Pancreas (tissue), 10 donors: ENCODE measurements around the gene VSTM2B. TPM values are rescaled to one million over a fixed set of nuclear protein-coding genes. Genes with fewer than 3 reads are reported as not detected.
"Not testable (repeated sequence)": the region's sequence is repeated elsewhere in the genome, so short reads cannot be mapped to it uniquely, and the experiment has no call there.

ENCODE experiments used
- ATAC-seq, 4 donors: fragments of 200-7000 bp; cut with Tn5 transposase; one replicate each; pipeline versions ENCODE4 v1.8.0 to v1.9.1; 2020; ENCODE audit warnings: mild to moderate bottlenecking in 4 of 4, moderate library complexity in 4 of 4
- DNase-seq, 6 donors: peaks; one replicate each; pipeline ENCODE4 v3.0.0-alpha.2; 2020
- FAIRE-seq: peaks from 2 replicates; lab custom pipeline; 2012; peaks lifted over from hg19 to GRCh38; lab: Jason Lieb, UNC
- H3K27ac ChIP-seq, 4 donors: fragments of 200-600 bp; sonication (generic); 1 replicate in 3 of 4; 2 replicates in 1 of 4; pipeline versions ENCODE4 v1.5.0 to v1.8.0; 2020
- H3K27me3 ChIP-seq, 4 donors: fragments of 200-600 bp; one replicate each; pipeline ENCODE4 v1.8.0; 2021
- H3K36me3 ChIP-seq, 3 donors: fragments of 200-600 bp; sonication (generic) in 1 of 3; one replicate each; pipeline versions ENCODE4 v1.5.0 to v1.8.0; 2020 to 2021
- H3K4me1 ChIP-seq, 3 donors: fragments of 200-600 bp; one replicate each; pipeline ENCODE4 v1.8.0; 2021
- H3K4me3 ChIP-seq, 4 donors: fragments of 200-600 bp; sonication (generic) in 2 of 4; one replicate each; pipeline versions ENCODE4 v1.5.0 to v1.8.0; 2020 to 2021
- H3K9me3 ChIP-seq, 4 donors: fragments of 200-600 bp; one replicate each; pipeline ENCODE4 v1.8.0; 2021
- WGBS, 2 donors: extraction: QIAGEN DNeasy Blood & Tissue Kit; methylation state at CpG; one replicate each; pipeline ENCODE4 v1.1.7; 2013; 5-methylcytosine and 5-hydroxymethylcytosine counted together
- intact Hi-C, 3 donors: fragments of 100-400 bp; cut with DNase I; formaldehyde crosslinking; loops; one replicate each; pipeline versions ENCODE4 v1.11.1 to v1.14.2; 2022
- polyA plus RNA-seq, 2 donors: library from polyadenylated mRNA; stranded (reverse); fragments of 200-250 nt; gene quantifications; one replicate each; pipeline ENCODE4 v1.2.3, GENCODE V29; 2013
- total RNA-seq, 6 donors: library from RNA; stranded (reverse); fragmentation: NEBNext Ultra II Directional in 4 of 6; extraction: Animal tissue kit (Norgen Biotek cat#: 25700) in 4 of 6; gene quantifications; one replicate each; pipeline versions ENCODE4 v1.2.1 to v1.2.4, GENCODE V29; 2021 to 2023
- TF ChIP-seq, protein P1 (sequence below), 4 donors: fragments of 200-600 bp; sonication (generic) in 3 of 4; IDR thresholded peaks; one replicate each; pipeline versions ENCODE4 v1.5.0 to v1.8.0; 2021; ENCODE audit warnings: antibody characterized with exemption in 4 of 4
- donor health status: healthy with polysubstance abuse.
- donor health status: DM: no; HTN: no; CAD: no; lungs with moderate emphysema.
- donor health status: DM: no; HTN: no; CAD: no.
- donor health status: control.
- donor health status: control.
- donor health status: Bipolar disorder and iron deficiency.
- donor health status: DM: yes; HTN: yes; CAD: no.
- donor health status: DM: no; HTN: no; CAD: no.
- donor health status: DM: no; HTN: no; CAD: no.
- donor health status: DM: yes; HTN: yes; CAD: no.

Gene VSTM2B
- total and polyA plus RNA-seq, 8 donors, result 0.05 TPM; not detected in 7

DNA sequence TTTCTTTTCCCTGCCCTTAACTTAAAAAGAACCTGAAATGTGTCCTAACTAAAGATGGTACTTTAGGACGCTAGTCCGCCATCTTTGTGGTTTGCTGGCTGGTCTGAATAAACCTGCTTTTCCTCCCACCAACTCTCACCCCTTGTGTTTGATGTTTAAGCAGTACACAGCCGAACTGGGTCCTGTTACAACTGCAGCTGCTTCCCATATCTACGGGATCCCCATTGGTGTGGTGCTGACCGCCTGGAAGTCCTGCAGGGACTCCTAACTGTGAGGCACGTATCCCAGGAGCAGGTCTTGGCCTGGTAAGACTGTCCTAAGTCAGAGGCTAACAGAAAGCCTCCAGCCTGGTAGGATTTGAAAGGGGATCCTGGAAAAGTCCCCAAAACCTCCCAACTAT lies 40.9 kb upstream of the VSTM2B start:
- 53 to 60% methylated on average over 6 of the region's 6 CpGs for WGBS, 2 donors

DNA sequence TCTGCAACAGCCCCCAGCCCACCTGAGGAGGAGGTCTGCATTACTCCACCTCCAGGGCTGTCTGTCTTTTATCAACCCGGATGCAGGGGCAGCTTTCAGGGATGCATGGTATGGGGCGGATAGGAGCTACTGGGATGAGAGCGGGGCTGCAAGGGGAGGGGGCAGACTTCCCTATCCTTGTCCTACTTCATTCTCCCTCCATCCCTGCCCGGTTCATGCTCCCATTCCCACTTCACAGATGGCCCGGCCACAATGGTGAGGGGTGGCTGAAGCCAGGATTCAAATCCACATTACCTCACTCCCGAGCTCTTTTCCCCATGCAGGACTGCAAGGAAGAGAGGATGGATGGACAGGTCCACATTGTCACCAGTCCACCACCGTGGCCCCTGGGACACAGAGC lies 40.5 kb upstream of the VSTM2B start:
- ATAC-seq (no peak), FAIRE-seq (no peak), DNase-seq (peak in 2 of 6 donors; percentile 9 to 19)
- Histone ChIP-seq H3K9me3 (no peaks in the 10 kb centered on the region), H3K4me3 (no peak overlapping the region), H3K27me3 (peaks cover 0 to 4% (median 0%) of the 10 kb centered on the region in 4 donors), H3K4me1 (no peaks in the 10 kb centered on the region), H3K27ac (no peak overlapping the region), H3K36me3 (no peaks in the 10 kb centered on the region)
- intact Hi-C loops, result no loop called here
- TF ChIP-seq, protein P1, sequence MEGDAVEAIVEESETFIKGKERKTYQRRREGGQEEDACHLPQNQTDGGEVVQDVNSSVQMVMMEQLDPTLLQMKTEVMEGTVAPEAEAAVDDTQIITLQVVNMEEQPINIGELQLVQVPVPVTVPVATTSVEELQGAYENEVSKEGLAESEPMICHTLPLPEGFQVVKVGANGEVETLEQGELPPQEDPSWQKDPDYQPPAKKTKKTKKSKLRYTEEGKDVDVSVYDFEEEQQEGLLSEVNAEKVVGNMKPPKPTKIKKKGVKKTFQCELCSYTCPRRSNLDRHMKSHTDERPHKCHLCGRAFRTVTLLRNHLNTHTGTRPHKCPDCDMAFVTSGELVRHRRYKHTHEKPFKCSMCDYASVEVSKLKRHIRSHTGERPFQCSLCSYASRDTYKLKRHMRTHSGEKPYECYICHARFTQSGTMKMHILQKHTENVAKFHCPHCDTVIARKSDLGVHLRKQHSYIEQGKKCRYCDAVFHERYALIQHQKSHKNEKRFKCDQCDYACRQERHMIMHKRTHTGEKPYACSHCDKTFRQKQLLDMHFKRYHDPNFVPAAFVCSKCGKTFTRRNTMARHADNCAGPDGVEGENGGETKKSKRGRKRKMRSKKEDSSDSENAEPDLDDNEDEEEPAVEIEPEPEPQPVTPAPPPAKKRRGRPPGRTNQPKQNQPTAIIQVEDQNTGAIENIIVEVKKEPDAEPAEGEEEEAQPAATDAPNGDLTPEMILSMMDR (IDR thresholded peaks at IDR 0.05), result no peak
- 68 to 85% methylated on average over 7 of the region's 7 CpGs for WGBS, 2 donors

More for the DNA sequence above, 40.9 kb upstream of the VSTM2B start:
- no peak overlapping the region for H3K4me3 ChIP-seq
- TF ChIP-seq, protein P1 (IDR thresholded peaks at IDR 0.05), result no peak
- H3K36me3 ChIP-seq, result no peaks in the 10 kb centered on the region
- FAIRE-seq (no peak), ATAC-seq (no peak), DNase-seq (no peak)
- H3K27me3 ChIP-seq, result peaks cover 0 to 4% (median 0%) of the 10 kb centered on the region in 4 donors
- no peak overlapping the region for H3K27ac ChIP-seq
- H3K4me1 ChIP-seq, result no peaks in the 10 kb centered on the region
- H3K9me3 ChIP-seq, result no peaks in the 10 kb centered on the region
- intact Hi-C loops, result no loop called here

DNA sequence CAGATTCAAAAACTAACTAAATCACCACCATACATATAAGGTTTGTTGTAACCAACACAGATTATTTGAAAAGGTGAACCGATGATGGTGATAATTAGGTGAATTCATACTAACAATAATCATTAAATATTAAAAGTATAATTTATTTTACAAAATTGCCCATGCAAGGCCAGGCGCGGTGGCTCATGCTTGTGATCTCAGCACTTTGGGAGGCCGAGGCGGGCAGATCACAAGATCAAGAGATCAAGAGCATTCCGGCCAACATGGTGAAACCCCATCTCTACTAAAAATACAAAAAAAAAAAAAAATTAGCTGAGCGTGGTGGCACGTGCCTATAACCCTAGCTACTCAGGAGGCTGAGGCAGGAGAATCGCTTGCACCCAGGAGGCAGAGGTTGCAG lies 38.8 kb upstream of the VSTM2B start:
- H3K27ac ChIP-seq, ATAC-seq, H3K9me3 ChIP-seq, intact Hi-C loops, H3K4me3 ChIP-seq, H3K27me3 ChIP-seq, H3K36me3 ChIP-seq, FAIRE-seq, H3K4me1 ChIP-seq, DNase-seq: not testable (repeated sequence)
- WGBS, 2 donors, result 75 to 88% methylated on average over 9 of the region's 9 CpGs

DNA sequence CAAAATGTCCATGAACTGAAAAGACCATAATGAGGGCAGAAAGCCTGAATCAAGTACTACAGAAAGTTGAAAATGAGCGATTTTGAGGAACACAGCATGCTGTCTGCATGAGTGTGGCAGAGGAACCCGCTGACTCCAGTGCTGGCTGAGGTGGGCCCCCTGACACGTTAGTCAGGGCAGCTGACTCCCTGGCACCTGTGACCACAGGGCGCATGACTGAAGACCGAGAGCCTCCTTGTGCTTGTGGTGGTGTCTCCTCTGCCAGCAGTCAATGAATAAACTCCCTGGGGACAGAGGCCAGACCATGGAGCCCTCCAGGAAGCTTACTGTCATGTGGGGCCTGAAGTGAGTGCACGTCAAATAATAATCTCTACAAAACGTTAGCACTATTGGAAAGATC lies 38.4 kb upstream of the VSTM2B start:
- DNase-seq, result peak in 2 of 6 donors; percentile 9 to 14

DNA sequence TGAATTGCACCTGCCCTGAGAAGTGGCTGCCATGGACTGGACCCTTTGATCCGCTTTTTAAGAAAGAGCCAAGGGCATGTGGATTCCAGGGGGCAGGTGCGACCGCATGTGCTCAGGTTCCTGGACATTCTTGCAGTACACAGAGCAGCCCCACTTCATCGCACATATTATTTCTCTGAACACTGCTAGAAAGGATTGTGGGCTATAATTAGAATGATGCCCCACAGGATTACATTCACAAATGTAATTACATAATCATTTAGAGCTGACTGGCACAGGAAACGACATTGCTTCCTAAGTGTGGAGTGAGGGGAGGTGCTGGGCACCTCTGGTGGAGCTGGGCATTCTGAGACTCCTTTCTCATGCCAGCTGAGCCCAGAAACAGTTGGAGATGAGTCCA lies 37.5 kb upstream of the VSTM2B start:
- WGBS, 2 donors, result 55 to 68% methylated on average over 5 of the region's 5 CpGs

More for the DNA sequence above, 38.4 kb upstream of the VSTM2B start:
- H3K27ac ChIP-seq, result no peak overlapping the region
- intact Hi-C loops, result no loop called here
- TF ChIP-seq, protein P1 (IDR thresholded peaks at IDR 0.05), result no peak
- H3K36me3 ChIP-seq, result no peaks in the 10 kb centered on the region
- no peak for ATAC-seq
- peaks cover 0 to 4% (median 0%) of the 10 kb centered on the region in 4 donors for H3K27me3 ChIP-seq
- WGBS, 2 donors, result 51 to 59% methylated on average over 7 of the region's 7 CpGs
- FAIRE-seq, result no peak
- H3K4me1 ChIP-seq, result no peaks in the 10 kb centered on the region
- H3K9me3 ChIP-seq, result no peaks in the 10 kb centered on the region
- no peak overlapping the region for H3K4me3 ChIP-seq

More for the DNA sequence above, 37.5 kb upstream of the VSTM2B start:
- Histone ChIP-seq H3K27me3 (peaks cover 0 to 9% (median 0%) of the 10 kb centered on the region in 4 donors), H3K36me3 (no peaks in the 10 kb centered on the region), H3K4me3 (no peak overlapping the region), H3K4me1 (no peaks in the 10 kb centered on the region), H3K9me3 (no peaks in the 10 kb centered on the region), H3K27ac (no peak overlapping the region)
- ATAC-seq (no peak), FAIRE-seq (no peak), DNase-seq (no peak)
- TF ChIP-seq, protein P1 (IDR thresholded peaks at IDR 0.05), result no peak
- intact Hi-C loops, result no loop called here
